Measurements from ENCODE around the gene WDR31. TPM values are rescaled to one million over a fixed set of nuclear protein-coding genes. Genes with fewer than 3 reads are reported as not detected.

Gene WDR31
- total RNA-seq, 2 experiments from 2014 or later, result 1.3 to 1.4 TPM

DNA sequence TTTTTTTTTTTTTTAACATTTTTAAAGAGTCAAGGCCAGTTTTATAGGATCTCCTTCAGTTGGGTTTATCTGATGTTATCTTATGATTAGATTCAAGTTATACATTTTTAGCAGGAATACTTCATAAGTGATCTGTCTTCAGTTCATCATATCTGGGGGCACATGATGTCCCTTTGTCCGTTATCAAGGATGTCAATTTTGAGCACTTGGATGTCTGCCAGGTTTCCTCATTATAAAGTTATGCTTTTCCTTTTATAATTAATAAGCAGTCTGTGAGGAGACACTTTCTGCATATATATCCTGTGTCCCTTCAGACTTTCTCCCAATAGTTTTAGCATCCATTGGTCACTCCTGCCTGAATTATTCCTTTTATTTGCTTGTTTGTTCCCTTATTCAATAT, 24.9 kb upstream of the WDR31 start:
- Mint-ChIP-seq H3K4me3 (no peak overlapping the region), H3K27me3 (no peaks in the 10 kb centered on the region), H3K27ac (no peak overlapping the region), H3K36me3 (ENCODE audit: low read depth) (no peaks in the 10 kb centered on the region), H3K9me3 (no peaks in the 10 kb centered on the region), H3K4me1 (ENCODE audit: low read depth) (peaks cover 10% of the 10 kb centered on the region)
- DNase-seq, result no peak
- intact Hi-C loops (cut with micrococcal nuclease), result no loop called here
- TF ChIP-seq, protein P1, sequence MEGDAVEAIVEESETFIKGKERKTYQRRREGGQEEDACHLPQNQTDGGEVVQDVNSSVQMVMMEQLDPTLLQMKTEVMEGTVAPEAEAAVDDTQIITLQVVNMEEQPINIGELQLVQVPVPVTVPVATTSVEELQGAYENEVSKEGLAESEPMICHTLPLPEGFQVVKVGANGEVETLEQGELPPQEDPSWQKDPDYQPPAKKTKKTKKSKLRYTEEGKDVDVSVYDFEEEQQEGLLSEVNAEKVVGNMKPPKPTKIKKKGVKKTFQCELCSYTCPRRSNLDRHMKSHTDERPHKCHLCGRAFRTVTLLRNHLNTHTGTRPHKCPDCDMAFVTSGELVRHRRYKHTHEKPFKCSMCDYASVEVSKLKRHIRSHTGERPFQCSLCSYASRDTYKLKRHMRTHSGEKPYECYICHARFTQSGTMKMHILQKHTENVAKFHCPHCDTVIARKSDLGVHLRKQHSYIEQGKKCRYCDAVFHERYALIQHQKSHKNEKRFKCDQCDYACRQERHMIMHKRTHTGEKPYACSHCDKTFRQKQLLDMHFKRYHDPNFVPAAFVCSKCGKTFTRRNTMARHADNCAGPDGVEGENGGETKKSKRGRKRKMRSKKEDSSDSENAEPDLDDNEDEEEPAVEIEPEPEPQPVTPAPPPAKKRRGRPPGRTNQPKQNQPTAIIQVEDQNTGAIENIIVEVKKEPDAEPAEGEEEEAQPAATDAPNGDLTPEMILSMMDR (IDR thresholded peaks at IDR 0.05), result no peak
- ATAC-seq, result no peak
- ChIA-PET CTCF (interaction anchor here (0.9 kb wide), 1 partner anchor 11 kb away, joined by 3 read pairs; no protein-coding TSS in a partner anchor), POLR2A (interaction anchor here (0.9 kb wide), 1 partner anchor 25 kb away, joined by 3 read pairs; the partner anchor contains the start of gene WDR31)

DNA sequence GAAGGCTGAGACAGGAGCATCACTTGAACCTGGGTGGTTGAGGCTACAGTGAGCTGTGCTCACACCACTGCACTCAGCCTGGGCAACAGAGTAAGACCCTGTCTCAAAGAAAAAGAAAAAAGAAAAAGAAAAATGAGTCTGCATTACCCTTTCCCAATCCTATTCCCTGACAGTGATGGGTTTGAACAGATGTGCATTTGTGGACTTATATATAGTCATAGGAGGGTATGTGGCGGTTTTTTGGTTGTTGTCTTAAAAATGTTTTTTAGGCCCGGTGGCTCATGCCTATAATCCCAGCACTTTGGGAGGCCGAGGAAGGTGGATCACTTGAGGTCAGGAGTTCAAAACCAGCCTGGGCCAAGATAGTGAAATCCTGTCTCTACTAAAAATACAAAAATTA, 23.3 kb upstream of the WDR31 start:
- no peaks in the 10 kb centered on the region for H3K36me3 Mint-ChIP-seq (ENCODE audit: low read depth)
- DNase-seq (no peak), ATAC-seq (no peak)
- no peak overlapping the region for H3K4me3 Mint-ChIP-seq
- no peaks in the 10 kb centered on the region for H3K27me3 Mint-ChIP-seq
- H3K9me3 Mint-ChIP-seq, result no peaks in the 10 kb centered on the region
- peaks cover 10% of the 10 kb centered on the region for H3K4me1 Mint-ChIP-seq (ENCODE audit: low read depth)
- intact Hi-C loops (cut with micrococcal nuclease), result no loop called here
- TF ChIP-seq, protein P1 (IDR thresholded peaks at IDR 0.05), result no peak
- ChIA-PET POLR2A (interaction anchor here (1.8 kb wide), 1 partner anchor 10 kb away, joined by 4 read pairs; no protein-coding TSS in a partner anchor), CTCF (interaction anchor here (1.3 to 1.5 kb wide), 3 partner anchors 8 to 252 kb away, joined by 3 to 4 read pairs (median 4); no protein-coding TSS in a partner anchor)
- H3K27ac Mint-ChIP-seq, result no peak overlapping the region

GRCh38 chr9:113361304-113362018, 21.4 kb upstream of the WDR31 start:
- H3K27ac Mint-ChIP-seq, result no peak overlapping the region

GRCh38 chr9:113360242-113360842, 20.3 kb upstream of the WDR31 start:
- no peak overlapping the region for H3K27ac Mint-ChIP-seq
- H3K9me3 Mint-ChIP-seq, result no peaks in the 10 kb centered on the region
- H3K4me3 Mint-ChIP-seq, result no peak overlapping the region
- CTCF ChIA-PET, result interaction anchor here (0.6 kb wide), 1 partner anchor 517 kb away, joined by 3 read pairs; no protein-coding TSS in a partner anchor
- H3K27me3 Mint-ChIP-seq, result no peaks in the 10 kb centered on the region
- intact Hi-C loops (cut with micrococcal nuclease), result no loop called here
- no peak for DNase-seq
- no peaks in the 10 kb centered on the region for H3K36me3 Mint-ChIP-seq (ENCODE audit: low read depth)
- H3K4me1 Mint-ChIP-seq (ENCODE audit: low read depth), result peaks cover 10% of the 10 kb centered on the region
- POLR2A ChIA-PET, result no interaction called here
- ATAC-seq, result no peak
- TF ChIP-seq, protein P1 (IDR thresholded peaks at IDR 0.05), result no peak

More at GRCh38 chr9:113361304-113362018, 21.4 kb upstream of the WDR31 start:
- H3K36me3 Mint-ChIP-seq (ENCODE audit: low read depth), result no peaks in the 10 kb centered on the region
- TF ChIP-seq, protein P1 (IDR thresholded peaks at IDR 0.05), result no peak
- DNase-seq, result peak; percentile 39
- H3K4me3 Mint-ChIP-seq, result no peak overlapping the region
- intact Hi-C loops (cut with micrococcal nuclease), result no loop called here
- no peaks in the 10 kb centered on the region for H3K9me3 Mint-ChIP-seq
- ATAC-seq, result peak; percentile 91
- H3K27me3 Mint-ChIP-seq, result no peaks in the 10 kb centered on the region
- H3K4me1 Mint-ChIP-seq (ENCODE audit: low read depth), result peaks cover 10% of the 10 kb centered on the region
- CTCF ChIA-PET, result interaction anchor here (0.9 to 1.5 kb wide), 4 partner anchors 9 to 52 kb away, joined by 3 to 4 read pairs (median 4); no protein-coding TSS in a partner anchor
- POLR2A ChIA-PET, result interaction anchor here (0.9 to 1.8 kb wide), 3 partner anchors 9 to 49 kb away, joined by 3 to 4 read pairs (median 4); partner anchors contain the start of genes BSPRY, C9orf43 and POLE3

DNA sequence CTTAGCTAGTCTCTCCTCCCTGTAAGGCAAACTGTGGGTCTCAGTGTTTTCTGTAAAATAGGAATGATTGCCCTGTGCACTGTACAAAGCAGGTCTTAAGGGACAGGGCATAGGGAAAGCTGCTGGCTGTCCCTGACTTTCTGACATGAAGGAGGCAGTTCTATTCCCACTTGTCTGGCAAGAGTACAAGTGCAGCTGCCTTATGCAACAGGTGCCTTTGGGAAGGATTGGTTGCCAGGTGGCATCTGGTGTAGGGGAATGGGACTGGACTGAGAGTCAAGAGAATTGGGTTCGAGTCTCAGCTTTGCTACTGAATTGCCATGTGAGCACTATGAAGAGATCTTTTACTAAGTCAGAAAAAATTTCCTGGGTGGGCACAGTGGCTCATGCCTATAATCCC, 19.3 kb upstream of the WDR31 start:
- ChIA-PET POLR2A (no interaction called here), CTCF (interaction anchor here (2.7 kb wide), 1 partner anchor 41 kb away, joined by 7 read pairs; the partner anchor contains the start of gene ALAD)
- Mint-ChIP-seq H3K36me3 (ENCODE audit: low read depth) (no peaks in the 10 kb centered on the region), H3K9me3 (no peaks in the 10 kb centered on the region), H3K4me3 (no peak overlapping the region), H3K27me3 (no peaks in the 10 kb centered on the region), H3K27ac (no peak overlapping the region), H3K4me1 (ENCODE audit: low read depth) (peaks cover 10% of the 10 kb centered on the region)
- ATAC-seq (no peak), DNase-seq (no peak)
- TF ChIP-seq, protein P1 (IDR thresholded peaks at IDR 0.05), result no peak
- intact Hi-C loops (cut with micrococcal nuclease), result no loop called here
